GM19324 (cell line): ENCODE measurements around the gene SLC24A3.

Experiments
- ATAC-seq: cut with Tn5 transposase; IDR thresholded peaks from one replicate; pipeline ENCODE4 v1.9.1; 2021; ENCODE audit warnings: mild to moderate bottlenecking, moderate library complexity; ENCODE audit not compliant: unreplicated experiment, low FRiP score

Gene SLC24A3

GRCh38 chr20:19236371-19237055, 24.1 kb downstream of the SLC24A3 start:
- ATAC-seq: no peak

GRCh38 chr20:19241440-19241839, 29.0 kb downstream of the SLC24A3 start:
- ATAC-seq: no peak

GRCh38 chr20:19244291-19244690, 31.8 kb downstream of the SLC24A3 start:
- ATAC-seq: no peak

GRCh38 chr20:19249106-19249879, 36.9 kb downstream of the SLC24A3 start:
- ATAC-seq: no peak

GRCh38 chr20:19250346-19250745, 37.9 kb downstream of the SLC24A3 start:
- no peak for ATAC-seq

GRCh38 chr20:19251506-19251905, 39.1 kb downstream of the SLC24A3 start:
- no peak for ATAC-seq

GRCh38 chr20:19251958-19252357, 39.5 kb downstream of the SLC24A3 start:
- no peak for ATAC-seq

GRCh38 chr20:19252451-19253120, 40.1 kb downstream of the SLC24A3 start:
- ATAC-seq: no peak

GRCh38 chr20:19253316-19253715, 40.9 kb downstream of the SLC24A3 start:
- ATAC-seq: no peak

GRCh38 chr20:19253916-19254820, 41.7 kb downstream of the SLC24A3 start:
- ATAC-seq: no peak

- ATAC-seq: no peak
Measured at GRCh38 chr20:19254956-19255355, 42.5 kb downstream of the SLC24A3 start.

GRCh38 chr20:19256085-19256484, 43.6 kb downstream of the SLC24A3 start:
- no peak for ATAC-seq

GRCh38 chr20:19256906-19257595, 44.6 kb downstream of the SLC24A3 start:
- ATAC-seq: no peak

- ATAC-seq: no peak
Measured at GRCh38 chr20:19257865-19258264, 45.4 kb downstream of the SLC24A3 start.

- ATAC-seq: no peak
Measured at GRCh38 chr20:19259141-19259591, 46.7 kb downstream of the SLC24A3 start.

GRCh38 chr20:19260412-19261090, 48.1 kb downstream of the SLC24A3 start:
- ATAC-seq: no peak

- ATAC-seq: no peak
Measured at GRCh38 chr20:19264191-19264590, 51.7 kb downstream of the SLC24A3 start.

- ATAC-seq: no peak
Measured at GRCh38 chr20:19265646-19266374, 53.4 kb downstream of the SLC24A3 start.

GRCh38 chr20:19268426-19268825, 56.0 kb downstream of the SLC24A3 start:
- ATAC-seq: no peak
